Epithelial cell of proximal tubule (primary cell): ENCODE results near the gene SPDL1. TPM values are rescaled to one million over a fixed set of nuclear protein-coding genes. Genes with fewer than 3 reads are reported as not detected.
A peak's percentile ranks its signal among the peaks of the same experiment; 100 is the strongest.

Source experiments
- DNase-seq: peaks from one replicate; pipeline ENCODE4 v3.0.0-alpha.2; 2011; ENCODE audit warnings: low read depth
- H3K4me3 ChIP-seq: 2 replicates; pipeline ENCODE4 v1.5.1; 2011; ENCODE audit warnings: low read depth, mild to moderate bottlenecking, low read length
- CTCF ChIP-seq: conservative IDR thresholded peaks from 2 replicates; pipeline ENCODE4 v1.5.1; 2012; ENCODE audit warnings: low read depth, mild to moderate bottlenecking, low read length
- total RNA-seq: library from RNA; depleted of rRNA; stranded (reverse); fragments of >200 nt; gene quantifications from 2 replicates; pipeline ENCODE4 v1.2.3, GENCODE V29; 2015

Gene SPDL1, protein sequence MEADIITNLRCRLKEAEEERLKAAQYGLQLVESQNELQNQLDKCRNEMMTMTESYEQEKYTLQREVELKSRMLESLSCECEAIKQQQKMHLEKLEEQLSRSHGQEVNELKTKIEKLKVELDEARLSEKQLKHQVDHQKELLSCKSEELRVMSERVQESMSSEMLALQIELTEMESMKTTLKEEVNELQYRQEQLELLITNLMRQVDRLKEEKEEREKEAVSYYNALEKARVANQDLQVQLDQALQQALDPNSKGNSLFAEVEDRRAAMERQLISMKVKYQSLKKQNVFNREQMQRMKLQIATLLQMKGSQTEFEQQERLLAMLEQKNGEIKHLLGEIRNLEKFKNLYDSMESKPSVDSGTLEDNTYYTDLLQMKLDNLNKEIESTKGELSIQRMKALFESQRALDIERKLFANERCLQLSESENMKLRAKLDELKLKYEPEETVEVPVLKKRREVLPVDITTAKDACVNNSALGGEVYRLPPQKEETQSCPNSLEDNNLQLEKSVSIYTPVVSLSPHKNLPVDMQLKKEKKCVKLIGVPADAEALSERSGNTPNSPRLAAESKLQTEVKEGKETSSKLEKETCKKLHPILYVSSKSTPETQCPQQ
- total RNA-seq, result 73.2 and 92.2 TPM in 2 replicates

DNA sequence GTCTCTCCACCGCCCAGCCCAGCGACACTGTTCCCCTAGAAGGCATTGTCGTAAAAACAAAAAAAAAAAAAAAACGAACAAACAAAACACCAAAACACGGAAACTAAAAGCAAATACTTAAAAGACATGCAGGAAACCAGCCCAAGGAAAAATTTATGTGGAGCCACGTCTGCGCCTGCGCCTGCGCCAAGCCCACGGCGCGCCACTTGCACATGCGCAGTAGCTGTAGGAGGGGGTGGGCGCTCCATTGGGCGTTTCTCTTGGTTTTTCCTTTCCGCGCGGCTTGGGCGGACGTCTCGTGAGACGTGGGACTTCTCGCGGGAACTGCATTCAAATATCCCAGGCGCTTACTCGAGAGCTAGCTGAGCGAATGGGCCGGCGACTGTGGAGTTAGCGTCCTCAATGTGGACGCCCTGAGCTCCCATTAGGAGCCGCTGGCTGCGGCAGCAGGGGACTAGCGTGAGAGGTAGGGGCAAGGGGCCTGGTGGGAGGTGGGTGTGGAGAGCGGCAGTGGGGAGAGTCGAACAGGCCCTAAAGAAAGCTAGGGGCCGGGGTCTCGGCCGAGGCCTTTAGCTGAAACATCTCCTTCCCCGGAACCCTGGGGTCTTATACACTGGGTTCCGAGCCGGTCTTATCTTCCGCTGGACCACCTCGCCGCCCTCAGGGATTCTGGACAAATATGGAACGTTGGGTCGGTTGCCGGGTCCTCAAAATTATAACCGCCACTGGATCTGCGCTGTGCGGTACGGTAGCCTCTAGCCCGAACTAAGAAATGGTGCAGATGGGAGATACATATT is at the start of gene SPDL1:
Gene SPDL1 (plus strand): TSS at position 350 of the 797 bp plus-strand sequence. CDS start 4,644 bp downstream, outside the sequence.
- H3K4me3 ChIP-seq, result peak within 1 kb of the TSS; percentile 85
- DNase-seq, result peak; percentile 79
- no peak for TF ChIP-seq CTCF

GRCh38 chr5:169534311-169534880 is 49.2 kb upstream of the SPDL1 start:
- H3K4me3 ChIP-seq, result no peak overlapping the region
- no peak for TF ChIP-seq CTCF

GRCh38 chr5:169534939-169535338 is 48.6 kb upstream of the SPDL1 start:
- no peak for DNase-seq
- TF ChIP-seq CTCF, result no peak
- H3K4me3 ChIP-seq, result no peak overlapping the region

More at GRCh38 chr5:169534311-169534880, 49.2 kb upstream of the SPDL1 start:
- DNase-seq, result no peak

GRCh38 chr5:169538944-169539343 is 44.6 kb upstream of the SPDL1 start:
- no peak for TF ChIP-seq CTCF
- DNase-seq, result no peak
- no peak overlapping the region for H3K4me3 ChIP-seq

DNA sequence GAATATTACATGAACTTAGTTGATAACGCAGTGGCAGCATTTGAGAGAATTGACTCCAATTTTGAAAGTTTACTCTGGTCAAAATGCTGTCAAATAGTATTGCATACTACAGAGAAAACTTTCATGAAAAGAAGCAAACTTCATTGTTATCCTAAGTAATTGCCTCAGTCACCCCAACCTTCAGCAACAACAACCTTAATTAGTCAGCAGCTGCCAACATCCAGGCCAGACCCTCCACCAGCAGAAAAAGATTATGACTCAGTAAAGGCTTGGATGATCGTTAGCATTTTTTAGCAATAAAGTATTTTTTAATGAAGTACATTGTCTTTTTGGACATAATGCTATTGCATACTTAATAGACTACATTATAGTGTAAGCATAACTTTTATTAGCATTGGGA is 40.8 kb upstream of the SPDL1 start:
- no peak for TF ChIP-seq CTCF
- DNase-seq, result no peak
- H3K4me3 ChIP-seq, result no peak overlapping the region

GRCh38 chr5:169544264-169544950 is 39.2 kb upstream of the SPDL1 start:
- TF ChIP-seq CTCF, result no peak
- no peak overlapping the region for H3K4me3 ChIP-seq
- no peak for DNase-seq
